Fibroblast of lung (primary cell): ENCODE results near the gene IQSEC3. TPM values are rescaled to one million over a fixed set of nuclear protein-coding genes. Genes with fewer than 3 reads are reported as not detected.

Experiments used
- DNase-seq, 2 donors: peaks; one replicate each; pipeline versions ENCODE4 v3.0.0 to v3.0.0-alpha.2; 2010; ENCODE audit warnings: low read depth in 2 of 2
- H2AFZ ChIP-seq: 2 replicates; pipeline ENCODE4 v1.5.1; 2012; ENCODE audit warnings: low read length, control low read depth, inconsistent platforms
- H3K27ac ChIP-seq: 2 replicates; pipeline ENCODE4 v1.5.1; 2011; ENCODE audit warnings: low read length, control low read depth; ENCODE audit not compliant: insufficient read depth
- H3K27me3 ChIP-seq: 2 replicates; pipeline ENCODE4 v1.5.1; 2011; ENCODE audit warnings: mild to moderate bottlenecking, low read length; ENCODE audit not compliant: control insufficient read depth, insufficient read depth
- H3K36me3 ChIP-seq: 2 replicates; pipeline ENCODE4 v1.5.1; 2011; ENCODE audit warnings: low read length; ENCODE audit not compliant: control insufficient read depth, insufficient read depth
- H3K4me1 ChIP-seq: 2 replicates; pipeline ENCODE4 v1.5.1; 2011; ENCODE audit warnings: low read length; ENCODE audit not compliant: control insufficient read depth, insufficient read depth; ENCODE audit errors: extremely low read depth
- H3K4me2 ChIP-seq: 2 replicates; pipeline ENCODE4 v1.5.1; 2011; ENCODE audit warnings: low read length, control low read depth; ENCODE audit not compliant: insufficient read depth; ENCODE audit errors: extremely low read depth
- H3K4me3 ChIP-seq, 4 experiments: fragments of 200-600 bp in 1 of 4; sonication (generic) in 1 of 4; replicated peaks in 1 of 4; 2 replicates each; pipeline ENCODE4 v1.5.1; 2011 to 2016; ENCODE audit warnings: low read length in 4 of 4, low read depth in 3 of 4, mild to moderate bottlenecking in 3 of 4, control low read depth in 2 of 4, inconsistent platforms in 1 of 4, mixed read lengths in 1 of 4; ENCODE audit not compliant: insufficient read depth in 1 of 4; ENCODE audit errors: control extremely low read depth in 1 of 4
- H3K79me2 ChIP-seq: 2 replicates; pipeline ENCODE4 v1.5.1; 2012; ENCODE audit warnings: mild to moderate bottlenecking, low read length, inconsistent platforms; ENCODE audit not compliant: control insufficient read depth, insufficient read depth
- H3K9ac ChIP-seq: 2 replicates; pipeline ENCODE4 v1.5.1; 2011; ENCODE audit warnings: mild to moderate bottlenecking, low read length, control low read depth; ENCODE audit not compliant: insufficient read depth
- H3K9me3 ChIP-seq: 2 replicates; pipeline ENCODE4 v1.5.1; 2012; ENCODE audit warnings: low read depth, low read length; ENCODE audit not compliant: control insufficient read depth, insufficient read depth
- H4K20me1 ChIP-seq: 2 replicates; pipeline ENCODE4 v1.5.1; 2011; ENCODE audit warnings: low read length; ENCODE audit not compliant: control insufficient read depth, insufficient read depth; ENCODE audit errors: extremely low read depth
- EZH2 ChIP-seq: IDR thresholded peaks from 2 replicates; pipeline ENCODE4 v1.5.1; 2012; ENCODE audit warnings: low read length, control low read depth, mild to moderate bottlenecking; ENCODE audit errors: missing control alignments
- polyA plus RNA-seq, 2 donors: library from polyadenylated mRNA; depleted of rRNA in 1 of 2; stranded (reverse) in 1 of 2; unstranded in 1 of 2; fragments of >200 nt; gene quantifications; 2 replicates each; pipeline ENCODE4 v1.2.1, GENCODE V29; 2011 to 2012; ENCODE audit warnings: missing spikeins in 1 of 2
- total RNA-seq: library from RNA; depleted of rRNA; stranded (reverse); fragments of >200 nt; gene quantifications from 2 replicates; pipeline ENCODE4 v1.2.1, GENCODE V29; 2014
- TF ChIP-seq, protein P1 (sequence below), 2 donors: IDR thresholded peaks in 1 of 2; conservative IDR thresholded peaks in 1 of 2; 1 replicate in 1 of 2; 2 replicates in 1 of 2; pipeline ENCODE4 v1.5.1; 2011 to 2012; ENCODE audit warnings: low read length in 2 of 2, control low read depth in 1 of 2, inconsistent platforms in 1 of 2, low read depth in 1 of 2, mild to moderate bottlenecking in 1 of 2

IQSEC3 gene
- total and polyA plus RNA-seq, 2 donors (not counting 1 experiment from before 2014, with no cell fraction given) = 0.14 to 1.3 TPM

DNA sequence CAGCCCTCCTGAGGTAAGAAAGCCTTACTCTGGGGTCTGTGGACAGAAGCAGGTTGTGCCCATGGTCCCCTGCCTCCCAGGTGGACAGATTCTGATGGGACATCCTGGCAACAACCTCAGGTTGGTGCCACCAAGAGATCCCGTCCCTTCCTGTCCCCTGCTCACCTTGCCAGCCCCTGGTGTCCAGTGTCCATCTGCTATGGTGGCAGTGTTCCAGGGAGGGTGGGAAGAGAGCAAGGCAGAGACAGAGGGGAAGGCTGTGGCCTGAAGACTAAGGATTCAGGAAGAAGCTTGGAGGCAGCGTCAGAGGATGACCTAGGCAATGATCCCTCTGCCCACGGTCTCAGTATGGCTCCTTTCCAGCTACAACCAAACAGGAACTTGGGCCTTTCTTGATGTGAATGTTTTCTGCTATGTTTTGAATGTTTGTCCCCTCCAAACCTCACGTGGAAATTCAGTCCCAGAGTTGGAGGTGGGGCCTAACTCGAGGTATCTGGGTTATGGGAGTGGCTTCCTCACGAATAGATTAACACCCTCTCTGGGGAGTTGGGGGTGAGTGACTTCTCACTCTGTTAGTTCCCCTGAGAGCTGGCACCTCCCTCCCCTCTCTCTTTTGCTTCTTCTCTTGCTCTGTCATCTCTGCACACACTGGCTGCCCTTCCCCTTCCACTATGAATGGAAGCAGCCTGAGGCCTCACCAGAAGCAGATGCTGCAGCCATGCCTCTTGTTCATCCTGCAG, 26.9 kb downstream of the IQSEC3 start:
- no peak overlapping the region for H3K4me2 ChIP-seq
- no peak overlapping the region for H3K9ac ChIP-seq
- H3K4me1 ChIP-seq = no peaks in the 10 kb centered on the region
- TF ChIP-seq EZH2 = no peak
- TF ChIP-seq, protein P1, sequence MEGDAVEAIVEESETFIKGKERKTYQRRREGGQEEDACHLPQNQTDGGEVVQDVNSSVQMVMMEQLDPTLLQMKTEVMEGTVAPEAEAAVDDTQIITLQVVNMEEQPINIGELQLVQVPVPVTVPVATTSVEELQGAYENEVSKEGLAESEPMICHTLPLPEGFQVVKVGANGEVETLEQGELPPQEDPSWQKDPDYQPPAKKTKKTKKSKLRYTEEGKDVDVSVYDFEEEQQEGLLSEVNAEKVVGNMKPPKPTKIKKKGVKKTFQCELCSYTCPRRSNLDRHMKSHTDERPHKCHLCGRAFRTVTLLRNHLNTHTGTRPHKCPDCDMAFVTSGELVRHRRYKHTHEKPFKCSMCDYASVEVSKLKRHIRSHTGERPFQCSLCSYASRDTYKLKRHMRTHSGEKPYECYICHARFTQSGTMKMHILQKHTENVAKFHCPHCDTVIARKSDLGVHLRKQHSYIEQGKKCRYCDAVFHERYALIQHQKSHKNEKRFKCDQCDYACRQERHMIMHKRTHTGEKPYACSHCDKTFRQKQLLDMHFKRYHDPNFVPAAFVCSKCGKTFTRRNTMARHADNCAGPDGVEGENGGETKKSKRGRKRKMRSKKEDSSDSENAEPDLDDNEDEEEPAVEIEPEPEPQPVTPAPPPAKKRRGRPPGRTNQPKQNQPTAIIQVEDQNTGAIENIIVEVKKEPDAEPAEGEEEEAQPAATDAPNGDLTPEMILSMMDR (conservative IDR thresholded peaks at IDR 0.05 in 1 of 2, IDR thresholded peaks at IDR 0.05 in 1 of 2; ENCODE audit: low read depth in 1 of 2, low read length in 2 of 2) = no peak
- H3K79me2 ChIP-seq = no peaks in the 10 kb centered on the region
- H3K27ac ChIP-seq = no peak overlapping the region
- DNase-seq = no peak
- H3K4me3 ChIP-seq = no peak overlapping the region
- no peaks in the 10 kb centered on the region for H4K20me1 ChIP-seq
- no peaks in the 10 kb centered on the region for H3K9me3 ChIP-seq
- H3K27me3 ChIP-seq = peaks cover 17% of the 10 kb centered on the region
- no peaks in the 10 kb centered on the region for H3K36me3 ChIP-seq
- H2AFZ ChIP-seq = no peak overlapping the region

DNA sequence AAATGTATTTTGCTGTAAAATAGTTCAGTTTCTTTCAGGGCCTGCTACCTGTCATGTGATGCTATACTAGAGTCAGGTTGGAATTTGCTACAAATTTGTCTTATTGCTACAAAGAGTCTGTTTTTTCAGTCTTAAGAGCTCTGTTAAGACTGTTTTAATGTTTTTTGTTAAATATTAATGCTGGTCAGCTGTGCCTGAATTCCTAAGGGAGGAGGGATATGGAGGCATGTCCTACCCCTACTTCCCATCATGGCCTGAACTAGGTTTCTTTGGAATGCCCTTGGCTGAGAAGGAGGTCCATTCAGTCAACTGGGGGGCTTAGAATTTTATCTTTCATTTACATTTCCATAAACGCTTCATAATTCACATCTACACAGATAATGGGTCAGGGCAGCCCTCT, 30.0 kb downstream of the IQSEC3 start:
- Histone ChIP-seq H3K9me3 (no peaks in the 10 kb centered on the region), H3K4me3 (no peak overlapping the region), H3K79me2 (no peaks in the 10 kb centered on the region), H3K27ac (no peak overlapping the region), H3K4me1 (no peaks in the 10 kb centered on the region), H3K36me3 (no peaks in the 10 kb centered on the region), H2AFZ (no peak overlapping the region), H3K4me2 (no peak overlapping the region), H3K9ac (no peak overlapping the region), H4K20me1 (no peaks in the 10 kb centered on the region), H3K27me3 (peaks cover 34% of the 10 kb centered on the region)
- DNase-seq = no peak
- TF ChIP-seq, protein P1 (conservative IDR thresholded peaks at IDR 0.05 in 1 of 2, IDR thresholded peaks at IDR 0.05 in 1 of 2; ENCODE audit: low read depth in 1 of 2, low read length in 2 of 2) = no peak
- no peak for TF ChIP-seq EZH2

DNA sequence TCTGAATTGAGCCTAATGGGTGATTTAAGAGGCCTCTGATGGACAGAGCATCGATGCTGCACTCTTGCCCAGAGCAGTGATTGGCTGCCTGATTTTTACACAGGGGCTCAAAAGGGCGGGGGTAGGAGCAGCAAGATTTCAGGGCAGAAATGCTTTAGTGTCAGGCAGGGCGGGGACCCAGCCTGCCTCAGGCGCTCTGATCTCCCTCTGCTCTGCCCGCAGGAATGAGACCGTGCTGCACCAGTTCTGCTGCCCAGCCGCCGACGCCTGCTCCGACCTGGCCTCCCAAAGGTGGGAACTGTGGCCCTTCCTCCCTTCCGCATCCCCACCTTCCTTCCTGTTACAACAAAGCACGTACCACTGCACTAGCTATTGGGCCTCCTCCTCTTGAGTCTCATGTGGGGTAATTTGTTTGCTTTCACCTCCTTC, 32.4 kb downstream of the IQSEC3 start:
- no peak overlapping the region for H2AFZ ChIP-seq

More for the DNA sequence above, 32.4 kb downstream of the IQSEC3 start:
- Histone ChIP-seq H4K20me1 (no peaks in the 10 kb centered on the region), H3K36me3 (no peaks in the 10 kb centered on the region), H3K79me2 (no peaks in the 10 kb centered on the region), H3K9me3 (no peaks in the 10 kb centered on the region), H3K4me3 (no peak overlapping the region), H3K4me2 (no peak overlapping the region), H3K9ac (no peak overlapping the region), H3K27me3 (peaks cover 34% of the 10 kb centered on the region), H3K27ac (no peak overlapping the region), H3K4me1 (no peaks in the 10 kb centered on the region)
- TF ChIP-seq EZH2 = peak; percentile 52
- TF ChIP-seq, protein P1 (conservative IDR thresholded peaks at IDR 0.05 in 1 of 2, IDR thresholded peaks at IDR 0.05 in 1 of 2; ENCODE audit: low read depth in 1 of 2, low read length in 2 of 2) = no peak
- DNase-seq = no peak
